GM06990 (cell line): ENCODE measurements around the gene EHMT1.

Experiments
- DNase-seq: peaks from one replicate; pipeline ENCODE4 v3.0.0-alpha.2; 2011; ENCODE audit not compliant: insufficient read length; ENCODE audit errors: extremely low read depth
- H3K27me3 ChIP-seq: replicated peaks from 2 replicates; pipeline ENCODE4 v1.6.0; 2011; ENCODE audit warnings: low read length; ENCODE audit not compliant: control insufficient read depth, insufficient read depth
- H3K36me3 ChIP-seq: 2 replicates; pipeline ENCODE4 v1.5.1; 2011; ENCODE audit warnings: low read length; ENCODE audit not compliant: control insufficient read depth, insufficient read depth
- H3K4me3 ChIP-seq: replicated peaks from 2 replicates; pipeline ENCODE4 v1.5.1; 2011; ENCODE audit warnings: low read depth, mild to moderate bottlenecking, control low read depth, low read length
- TF ChIP-seq, protein P1 (sequence below): IDR thresholded peaks from 2 replicates; pipeline ENCODE4 v1.5.1; 2011; ENCODE audit warnings: low read length, control low read depth, mild to moderate bottlenecking, inconsistent platforms; ENCODE audit not compliant: insufficient read depth, poor library complexity, severe bottlenecking

The EHMT1 gene

DNA sequence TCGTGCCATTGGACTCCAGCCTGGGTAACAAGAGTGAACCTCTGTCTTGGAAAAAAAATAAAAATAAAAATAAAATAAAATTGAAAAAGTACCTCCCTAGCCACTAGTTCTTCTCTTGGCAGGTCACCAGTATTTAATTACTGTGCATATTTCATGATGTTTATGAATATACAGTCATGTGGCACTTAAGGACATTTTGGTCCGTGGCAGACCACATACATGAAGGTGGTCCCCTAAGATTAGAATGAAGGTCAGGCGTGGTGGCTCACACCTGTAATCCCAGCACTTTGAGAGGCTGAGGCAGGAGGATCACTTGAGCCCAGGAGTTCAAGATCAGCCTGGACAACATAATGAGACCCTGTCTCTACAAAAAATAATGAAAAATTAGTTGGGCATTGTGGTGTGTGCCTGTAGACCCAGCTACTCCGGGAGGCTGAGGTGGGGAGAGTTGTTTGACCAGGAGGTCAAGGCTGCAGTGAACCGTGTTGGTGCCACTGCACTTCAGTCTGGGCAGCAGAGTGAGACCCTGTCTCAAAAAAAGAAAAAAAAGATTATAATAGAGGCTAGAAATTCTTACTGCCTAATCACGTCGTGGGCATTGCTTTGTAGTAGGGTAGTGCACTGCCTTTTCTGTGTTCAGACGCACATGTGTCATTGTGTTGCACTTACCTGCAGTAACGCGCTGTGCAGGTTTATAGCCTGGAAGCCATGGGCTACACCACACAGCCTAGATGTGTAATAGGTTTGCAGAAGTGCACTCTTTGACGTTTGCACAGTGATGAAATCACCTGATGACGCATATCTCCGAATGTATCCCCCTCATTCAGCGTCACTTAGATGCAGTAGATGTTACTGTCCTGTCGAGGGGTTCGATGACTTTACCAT is 12.8 kb downstream of the EHMT1 start:
- no peak for DNase-seq
- H3K4me3 ChIP-seq, result no peak overlapping the region
- no peaks in the 10 kb centered on the region for H3K36me3 ChIP-seq
- TF ChIP-seq, protein P1, sequence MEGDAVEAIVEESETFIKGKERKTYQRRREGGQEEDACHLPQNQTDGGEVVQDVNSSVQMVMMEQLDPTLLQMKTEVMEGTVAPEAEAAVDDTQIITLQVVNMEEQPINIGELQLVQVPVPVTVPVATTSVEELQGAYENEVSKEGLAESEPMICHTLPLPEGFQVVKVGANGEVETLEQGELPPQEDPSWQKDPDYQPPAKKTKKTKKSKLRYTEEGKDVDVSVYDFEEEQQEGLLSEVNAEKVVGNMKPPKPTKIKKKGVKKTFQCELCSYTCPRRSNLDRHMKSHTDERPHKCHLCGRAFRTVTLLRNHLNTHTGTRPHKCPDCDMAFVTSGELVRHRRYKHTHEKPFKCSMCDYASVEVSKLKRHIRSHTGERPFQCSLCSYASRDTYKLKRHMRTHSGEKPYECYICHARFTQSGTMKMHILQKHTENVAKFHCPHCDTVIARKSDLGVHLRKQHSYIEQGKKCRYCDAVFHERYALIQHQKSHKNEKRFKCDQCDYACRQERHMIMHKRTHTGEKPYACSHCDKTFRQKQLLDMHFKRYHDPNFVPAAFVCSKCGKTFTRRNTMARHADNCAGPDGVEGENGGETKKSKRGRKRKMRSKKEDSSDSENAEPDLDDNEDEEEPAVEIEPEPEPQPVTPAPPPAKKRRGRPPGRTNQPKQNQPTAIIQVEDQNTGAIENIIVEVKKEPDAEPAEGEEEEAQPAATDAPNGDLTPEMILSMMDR, result no peak
- no peaks in the 10 kb centered on the region for H3K27me3 ChIP-seq

DNA sequence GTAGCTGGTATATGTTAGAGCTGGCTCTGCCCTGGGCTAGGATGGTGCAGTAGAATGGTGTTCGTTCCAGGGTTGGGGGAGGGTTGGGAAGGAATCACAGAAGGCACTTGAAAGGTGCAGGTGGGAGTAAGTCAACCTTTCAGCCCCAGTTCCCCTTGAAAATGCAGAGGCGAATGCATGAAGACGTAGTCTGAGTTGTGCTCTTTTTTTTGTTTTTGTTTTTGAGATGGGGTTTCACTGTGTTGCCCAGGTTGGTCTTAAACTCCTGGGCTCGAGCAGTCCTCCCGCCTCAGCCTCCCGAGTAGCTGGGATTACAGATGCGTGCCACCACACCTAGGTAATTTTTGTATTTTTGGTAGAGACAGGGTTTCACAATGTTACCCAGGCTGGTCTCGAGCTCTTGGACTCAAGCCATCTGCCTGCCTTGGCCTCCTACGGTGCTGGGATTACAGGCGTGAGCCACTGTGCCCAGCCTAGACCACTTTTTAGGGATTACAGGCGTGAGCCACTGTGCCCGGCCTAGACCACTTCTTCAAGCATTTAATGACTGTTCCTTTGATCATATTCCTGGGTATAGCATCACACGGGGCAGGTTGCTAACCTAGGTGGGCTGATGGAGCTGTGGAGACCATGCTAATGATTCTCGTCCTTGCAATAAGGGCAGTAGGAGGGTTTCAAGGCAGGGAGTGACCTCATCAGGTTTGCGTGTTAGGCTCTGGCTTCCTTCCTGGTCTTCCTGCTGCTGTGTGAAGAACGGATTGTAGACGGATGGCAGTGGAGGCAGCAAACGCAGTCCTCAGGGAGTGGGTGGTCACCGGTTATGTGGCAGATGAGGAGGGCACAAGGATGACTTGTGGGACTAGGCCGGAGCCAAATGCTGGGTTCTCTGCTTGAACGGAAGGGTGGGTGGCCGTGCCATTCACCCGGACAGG is 13.7 kb downstream of the EHMT1 start:
- TF ChIP-seq, protein P1, result no peak
- Histone ChIP-seq H3K36me3 (no peaks in the 10 kb centered on the region), H3K27me3 (no peaks in the 10 kb centered on the region), H3K4me3 (no peak overlapping the region)
- DNase-seq, result no peak

DNA sequence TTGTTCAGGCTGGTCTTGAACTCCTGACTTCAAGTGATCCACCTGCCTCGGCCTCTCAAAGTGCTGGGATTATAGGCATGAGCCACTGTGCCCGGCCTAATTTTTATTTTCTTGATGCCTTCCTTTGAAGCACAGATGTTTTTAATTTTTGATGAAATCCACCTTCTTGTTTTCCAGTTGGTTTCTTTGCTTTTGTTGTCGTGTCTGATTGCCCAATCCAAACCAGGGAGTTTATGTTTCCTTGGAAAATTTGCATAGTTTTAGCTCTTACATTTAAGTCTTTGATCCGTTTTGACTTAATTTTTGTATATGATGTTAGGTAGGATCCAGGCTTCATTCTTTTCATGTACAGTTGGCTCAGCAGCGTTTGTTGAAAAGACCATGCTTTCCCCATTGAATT is 15.2 kb downstream of the EHMT1 start:
- Histone ChIP-seq H3K27me3 (no peaks in the 10 kb centered on the region), H3K36me3 (no peaks in the 10 kb centered on the region), H3K4me3 (no peak overlapping the region)
- TF ChIP-seq, protein P1, result no peak
- no peak for DNase-seq

DNA sequence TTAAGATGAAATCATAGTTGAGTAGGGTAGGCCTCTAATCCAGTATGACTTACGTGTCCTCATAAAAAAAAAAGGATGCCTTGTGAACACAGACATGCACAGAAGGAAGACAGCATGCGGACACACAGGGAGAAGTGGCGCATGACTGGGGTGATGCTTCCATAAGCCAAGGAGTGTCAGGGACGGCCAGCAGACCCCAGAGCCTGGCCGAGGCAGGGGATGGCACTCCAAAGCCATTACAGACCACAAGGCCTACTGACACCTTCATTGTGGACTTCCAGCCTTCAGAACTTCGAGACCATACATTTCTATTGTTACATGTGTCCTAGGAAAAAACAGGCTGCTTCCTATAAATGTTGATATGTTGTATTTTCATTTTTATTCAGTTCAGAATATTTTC is 19.9 kb downstream of the EHMT1 start:
- Histone ChIP-seq H3K36me3 (no peaks in the 10 kb centered on the region; the same call in none of the 2 replicates), H3K27me3 (no peaks in the 10 kb centered on the region), H3K4me3 (no peak overlapping the region; the same call in 1 of the 2 replicates)
- TF ChIP-seq, protein P1, result no peak
- no peak for DNase-seq

DNA sequence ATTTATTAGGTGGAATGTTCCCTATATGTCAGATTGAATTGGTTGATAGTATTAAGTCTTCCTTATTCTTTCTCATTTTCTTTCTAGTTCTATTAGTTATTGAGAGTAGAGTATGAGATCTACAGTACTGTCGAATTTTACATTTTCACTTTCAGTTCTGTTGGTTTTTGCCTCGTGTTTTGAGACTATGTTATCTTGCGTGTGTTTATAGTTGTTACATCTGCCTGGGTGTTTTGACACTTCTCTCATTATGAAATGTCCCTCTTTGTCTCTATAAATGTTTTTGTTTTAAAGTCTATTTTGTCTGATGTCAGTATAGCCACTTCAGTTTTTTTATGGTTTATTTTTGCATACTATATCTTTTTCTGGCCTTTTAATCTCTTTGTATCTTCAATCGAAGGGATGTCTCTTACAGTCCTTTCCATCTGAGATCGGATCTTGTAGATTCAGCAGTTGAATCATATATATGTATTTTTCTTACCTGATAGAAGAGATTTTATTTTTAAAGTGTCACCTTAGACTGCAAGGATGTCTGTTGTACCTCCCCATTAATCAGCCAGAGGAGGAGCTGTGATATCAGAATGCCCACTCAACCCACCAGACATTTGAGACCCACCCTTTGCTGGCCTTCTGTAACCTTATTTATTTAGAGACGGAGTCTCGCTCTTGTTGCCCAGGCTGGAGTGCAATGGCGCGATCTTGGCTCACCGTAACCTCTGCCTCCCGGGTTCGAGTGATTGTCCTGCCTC is 20.7 kb downstream of the EHMT1 start:
- DNase-seq, result no peak
- peaks cover 2% of the 10 kb centered on the region for H3K36me3 ChIP-seq
- H3K4me3 ChIP-seq, result peak overlapping the region; percentile 26

More for the DNA sequence above, 20.7 kb downstream of the EHMT1 start:
- H3K27me3 ChIP-seq, result no peaks in the 10 kb centered on the region
- TF ChIP-seq, protein P1, result no peak
